OCI-LY3 (cell line): ENCODE data around the gene SPPL2A.
A peak's percentile ranks its signal among the peaks of the same experiment; 100 is the strongest.

ENCODE experiments used
- H2AFZ ChIP-seq: fragments of 200-600, 300-600 bp; shearing (Covaris generic); 2 replicates; pipeline ENCODE4 v1.6.0; 2014; ENCODE audit warnings: antibody characterized with exemption, low read depth, low read length
- H3K27ac ChIP-seq: fragments of 200-600, 300-600 bp; sonication (generic); 2 replicates; pipeline ENCODE4 v1.5.1; 2014; ENCODE audit warnings: mild to moderate bottlenecking, low read length, moderate library complexity, mixed read lengths
- H3K27me3 ChIP-seq: fragments of 200-600, 300-600 bp; sonication (generic); 2 replicates; pipeline ENCODE4 v1.6.1; 2014; ENCODE audit warnings: low read depth, low read length, mixed read lengths
- H3K36me3 ChIP-seq: fragments of 200-600, 300-600 bp; sonication (generic); replicated peaks from 2 replicates; pipeline ENCODE3; 2014; ENCODE audit warnings: low read depth, low read length, mixed read lengths
- H3K4me1 ChIP-seq: fragments of 300-600, 200-600 bp; sonication (generic); 2 replicates; pipeline ENCODE4 v1.6.1; 2014; ENCODE audit warnings: low read length, mixed read lengths
- H3K4me2 ChIP-seq: fragments of 200-600, 300-600 bp; sonication (generic); 2 replicates; pipeline ENCODE4 v1.6.1; 2014; ENCODE audit warnings: low read length, mixed read lengths
- H3K4me3 ChIP-seq: fragments of 300-600, 200-600 bp; sonication (generic); 2 replicates; pipeline ENCODE4 v1.5.1; 2014; ENCODE audit warnings: antibody characterized with exemption, mild to moderate bottlenecking, low read length, moderate library complexity
- H3K79me2 ChIP-seq: fragments of 300-600, 200-600 bp; shearing (Covaris generic); 2 replicates; pipeline ENCODE4 v1.6.1; 2014; ENCODE audit warnings: mild to moderate bottlenecking, low read length, mixed read lengths
- H3K9ac ChIP-seq: fragments of 300-600, 200-600 bp; shearing (Covaris generic); 2 replicates; pipeline ENCODE4 v1.6.0; 2014; ENCODE audit warnings: mild to moderate bottlenecking, low read length, moderate library complexity
- H3K9me3 ChIP-seq: fragments of 200-600, 300-600 bp; shearing (Covaris generic); 2 replicates; pipeline ENCODE4 v1.6.1; 2014; ENCODE audit warnings: low read length, mixed read lengths; ENCODE audit not compliant: insufficient read depth
- H4K20me1 ChIP-seq: fragments of 200-600, 300-600 bp; sonication (generic); 2 replicates; pipeline ENCODE4 v1.6.1; 2016; ENCODE audit warnings: low read length, mixed read lengths; ENCODE audit not compliant: insufficient read depth
- EZH2phosphoT487 ChIP-seq: fragments of 200-600 bp; shearing (Covaris generic); IDR thresholded peaks from 2 replicates; pipeline ENCODE4 v1.6.1; 2018; ENCODE audit warnings: antibody characterized with exemption, mixed run types, low read depth
- TF ChIP-seq, protein P1 (sequence below): fragments of 200-600, 300-600 bp; sonication (generic); IDR thresholded peaks from 2 replicates; pipeline ENCODE4 v1.5.1; 2014; ENCODE audit warnings: antibody characterized with exemption, low read length, low read depth

Gene SPPL2A

DNA sequence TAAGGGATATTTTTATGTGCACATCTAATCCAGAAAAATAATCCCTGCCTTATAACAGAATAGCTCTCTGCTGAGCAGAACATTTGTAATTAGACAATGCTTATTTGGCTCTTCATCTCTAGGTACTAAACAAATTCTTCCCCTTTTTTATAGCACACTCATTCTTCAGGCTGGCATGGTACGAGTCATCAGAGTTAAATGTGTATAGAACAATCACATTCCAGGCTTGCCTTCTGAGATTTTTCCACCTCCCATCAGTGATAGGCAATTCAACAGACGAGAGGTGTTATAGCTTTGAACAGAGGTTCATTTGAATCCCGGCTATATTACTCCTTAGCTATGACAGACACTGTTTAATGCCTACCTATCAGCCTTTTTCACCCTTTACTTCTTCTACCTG is 21.4 kb upstream of the SPPL2A start:
- H3K9ac ChIP-seq, result no peak overlapping the region

GRCh38 chr15:50786438-50786837 is 20.9 kb upstream of the SPPL2A start:
- no peaks in the 10 kb centered on the region for H3K79me2 ChIP-seq
- TF ChIP-seq EZH2phosphoT487, result no peak
- TF ChIP-seq, protein P1, sequence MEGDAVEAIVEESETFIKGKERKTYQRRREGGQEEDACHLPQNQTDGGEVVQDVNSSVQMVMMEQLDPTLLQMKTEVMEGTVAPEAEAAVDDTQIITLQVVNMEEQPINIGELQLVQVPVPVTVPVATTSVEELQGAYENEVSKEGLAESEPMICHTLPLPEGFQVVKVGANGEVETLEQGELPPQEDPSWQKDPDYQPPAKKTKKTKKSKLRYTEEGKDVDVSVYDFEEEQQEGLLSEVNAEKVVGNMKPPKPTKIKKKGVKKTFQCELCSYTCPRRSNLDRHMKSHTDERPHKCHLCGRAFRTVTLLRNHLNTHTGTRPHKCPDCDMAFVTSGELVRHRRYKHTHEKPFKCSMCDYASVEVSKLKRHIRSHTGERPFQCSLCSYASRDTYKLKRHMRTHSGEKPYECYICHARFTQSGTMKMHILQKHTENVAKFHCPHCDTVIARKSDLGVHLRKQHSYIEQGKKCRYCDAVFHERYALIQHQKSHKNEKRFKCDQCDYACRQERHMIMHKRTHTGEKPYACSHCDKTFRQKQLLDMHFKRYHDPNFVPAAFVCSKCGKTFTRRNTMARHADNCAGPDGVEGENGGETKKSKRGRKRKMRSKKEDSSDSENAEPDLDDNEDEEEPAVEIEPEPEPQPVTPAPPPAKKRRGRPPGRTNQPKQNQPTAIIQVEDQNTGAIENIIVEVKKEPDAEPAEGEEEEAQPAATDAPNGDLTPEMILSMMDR, result no peak
- H3K27ac ChIP-seq, result no peak overlapping the region
- H4K20me1 ChIP-seq, result no peaks in the 10 kb centered on the region
- no peak overlapping the region for H3K4me3 ChIP-seq
- no peaks in the 10 kb centered on the region for H3K36me3 ChIP-seq
- no peak overlapping the region for H3K9ac ChIP-seq
- H3K4me2 ChIP-seq, result no peak overlapping the region
- no peak overlapping the region for H2AFZ ChIP-seq
- H3K4me1 ChIP-seq, result peaks cover 9% of the 10 kb centered on the region
- no peaks in the 10 kb centered on the region for H3K9me3 ChIP-seq
- H3K27me3 ChIP-seq, result no peaks in the 10 kb centered on the region

More for the DNA sequence above, 21.4 kb upstream of the SPPL2A start:
- no peaks in the 10 kb centered on the region for H3K36me3 ChIP-seq
- H3K4me1 ChIP-seq, result peaks cover 9% of the 10 kb centered on the region
- no peaks in the 10 kb centered on the region for H3K79me2 ChIP-seq
- H4K20me1 ChIP-seq, result no peaks in the 10 kb centered on the region
- H3K4me3 ChIP-seq, result no peak overlapping the region
- H2AFZ ChIP-seq, result no peak overlapping the region
- no peak overlapping the region for H3K27ac ChIP-seq
- H3K4me2 ChIP-seq, result no peak overlapping the region
- TF ChIP-seq EZH2phosphoT487, result no peak
- TF ChIP-seq, protein P1, result no peak
- H3K27me3 ChIP-seq, result no peaks in the 10 kb centered on the region
- no peaks in the 10 kb centered on the region for H3K9me3 ChIP-seq

GRCh38 chr15:50783895-50784294 is 18.4 kb upstream of the SPPL2A start:
- H3K27ac ChIP-seq, result no peak overlapping the region
- no peaks in the 10 kb centered on the region for H3K79me2 ChIP-seq
- no peaks in the 10 kb centered on the region for H3K36me3 ChIP-seq
- H3K27me3 ChIP-seq, result no peaks in the 10 kb centered on the region
- H3K4me2 ChIP-seq, result no peak overlapping the region
- H2AFZ ChIP-seq, result no peak overlapping the region
- no peak overlapping the region for H3K9ac ChIP-seq
- TF ChIP-seq EZH2phosphoT487, result no peak
- TF ChIP-seq, protein P1, result no peak
- H4K20me1 ChIP-seq, result no peaks in the 10 kb centered on the region
- no peaks in the 10 kb centered on the region for H3K9me3 ChIP-seq
- H3K4me3 ChIP-seq, result no peak overlapping the region
- H3K4me1 ChIP-seq, result peaks cover 9% of the 10 kb centered on the region

GRCh38 chr15:50783411-50783810 is 17.9 kb upstream of the SPPL2A start:
- no peaks in the 10 kb centered on the region for H4K20me1 ChIP-seq
- H3K4me1 ChIP-seq, result peaks cover 9% of the 10 kb centered on the region
- TF ChIP-seq EZH2phosphoT487, result no peak
- TF ChIP-seq, protein P1, result no peak
- no peaks in the 10 kb centered on the region for H3K9me3 ChIP-seq
- H3K79me2 ChIP-seq, result no peaks in the 10 kb centered on the region
- H2AFZ ChIP-seq, result peak overlapping the region; percentile 71
- H3K9ac ChIP-seq, result peak overlapping the region; percentile 8; the same call in 1 of the 2 replicates
- H3K4me2 ChIP-seq, result peak overlapping the region; percentile 48
- no peaks in the 10 kb centered on the region for H3K36me3 ChIP-seq
- H3K4me3 ChIP-seq, result peak overlapping the region; percentile 34
- H3K27ac ChIP-seq, result no peak overlapping the region
- H3K27me3 ChIP-seq, result no peaks in the 10 kb centered on the region
